IPS DF 4.7 (cell line): ENCODE results near the gene PPP1R12B.
"Not testable (repeated sequence)": the region's sequence is repeated elsewhere in the genome, so short reads cannot be mapped to it uniquely, and the experiment has no call there.

Experiments used
- DNase-seq: peaks from one replicate; pipeline ENCODE4 v3.0.0-alpha.2; 2013; ENCODE audit warnings: low spot score; ENCODE audit errors: extremely low read depth

PPP1R12B gene

GRCh38 chr1:202528096-202528722 is 179.7 kb downstream of the PPP1R12B start:
- DNase-seq = not testable (repeated sequence)

- not testable (repeated sequence) for DNase-seq
These were observed 182.2 kb downstream of the PPP1R12B start for GRCh38 chr1:202530686-202531085.

- DNase-seq = no peak
These were observed 182.9 kb downstream of the PPP1R12B start for GRCh38 chr1:202531472-202531811.

- not testable (repeated sequence) for DNase-seq
These were observed 183.5 kb downstream of the PPP1R12B start for GRCh38 chr1:202531812-202532616.

GRCh38 chr1:202539166-202539574 is 190.7 kb downstream of the PPP1R12B start:
- DNase-seq = not testable (repeated sequence)

- DNase-seq = not testable (repeated sequence)
These were observed 191.1 kb downstream of the PPP1R12B start for GRCh38 chr1:202539583-202539982.

- no peak for DNase-seq
These were observed 191.5 kb downstream of the PPP1R12B start for GRCh38 chr1:202540014-202540413.

- no peak for DNase-seq
These were observed 191.9 kb downstream of the PPP1R12B start for GRCh38 chr1:202540448-202540847.

GRCh38 chr1:202540858-202541257 is 192.4 kb downstream of the PPP1R12B start:
- not testable (repeated sequence) for DNase-seq

- not testable (repeated sequence) for DNase-seq
These were observed 193.9 kb downstream of the PPP1R12B start for GRCh38 chr1:202542415-202542814.

- DNase-seq = not testable (repeated sequence)
These were observed 195.0 kb downstream of the PPP1R12B start for GRCh38 chr1:202543537-202543936.

GRCh38 chr1:202544766-202545449 is 196.4 kb downstream of the PPP1R12B start:
- not testable (repeated sequence) for DNase-seq

GRCh38 chr1:202545647-202546303 is 197.3 kb downstream of the PPP1R12B start:
- DNase-seq = not testable (repeated sequence)

GRCh38 chr1:202546377-202546776 is 197.9 kb downstream of the PPP1R12B start:
- DNase-seq = not testable (repeated sequence)

- not testable (repeated sequence) for DNase-seq
These were observed 198.3 kb downstream of the PPP1R12B start for GRCh38 chr1:202546796-202547195.

GRCh38 chr1:202547215-202547614 is 198.7 kb downstream of the PPP1R12B start:
- no peak for DNase-seq

- DNase-seq = not testable (repeated sequence)
These were observed 201.6 kb downstream of the PPP1R12B start for GRCh38 chr1:202550088-202550487.

GRCh38 chr1:202551683-202552082 is 203.2 kb downstream of the PPP1R12B start:
- no peak for DNase-seq

- not testable (repeated sequence) for DNase-seq
These were observed 204.1 kb downstream of the PPP1R12B start for GRCh38 chr1:202552615-202553014.

GRCh38 chr1:202553078-202553477 is 204.6 kb downstream of the PPP1R12B start:
- DNase-seq = not testable (repeated sequence)

GRCh38 chr1:202553560-202554038 is 205.1 kb downstream of the PPP1R12B start:
- no peak for DNase-seq
